ENCODE data around the gene INPP5A.
"Not testable (repeated sequence)": the region's sequence is repeated elsewhere in the genome, so short reads cannot be mapped to it uniquely, and the experiment has no call there.

INPP5A gene

DNA sequence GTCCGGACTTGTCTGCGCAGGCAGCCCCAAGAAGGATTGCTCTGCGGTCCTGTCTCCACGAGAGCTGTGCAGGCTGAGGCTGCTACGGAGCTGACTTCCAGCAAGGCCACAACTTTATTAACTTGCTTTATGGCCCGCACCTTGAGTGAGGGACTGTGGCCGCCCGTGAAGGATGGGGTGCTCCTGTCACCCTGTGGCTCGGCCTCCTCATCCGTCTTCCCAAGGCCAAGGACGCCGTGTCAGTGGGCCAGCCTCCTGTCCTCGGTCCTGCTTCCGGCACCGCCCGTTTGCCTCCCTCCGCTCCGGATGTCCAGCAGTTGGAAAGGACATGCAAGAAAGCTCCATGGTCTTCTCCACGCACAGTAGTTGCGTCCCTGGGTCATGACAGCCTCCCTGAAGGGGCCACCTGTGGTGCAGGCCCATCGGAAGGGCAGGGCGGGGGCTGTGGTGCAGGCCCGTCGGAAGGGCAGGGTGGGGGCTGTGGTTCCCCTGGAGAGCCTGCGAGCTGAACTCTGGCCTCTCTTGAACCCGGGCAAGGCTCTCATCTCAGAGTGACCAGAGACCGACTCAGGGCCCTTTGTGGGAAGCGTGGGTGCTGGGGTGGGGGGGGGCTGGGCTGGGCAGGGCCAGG, 161.3 kb downstream of the INPP5A start:
- DNase-seq = no peak

DNA sequence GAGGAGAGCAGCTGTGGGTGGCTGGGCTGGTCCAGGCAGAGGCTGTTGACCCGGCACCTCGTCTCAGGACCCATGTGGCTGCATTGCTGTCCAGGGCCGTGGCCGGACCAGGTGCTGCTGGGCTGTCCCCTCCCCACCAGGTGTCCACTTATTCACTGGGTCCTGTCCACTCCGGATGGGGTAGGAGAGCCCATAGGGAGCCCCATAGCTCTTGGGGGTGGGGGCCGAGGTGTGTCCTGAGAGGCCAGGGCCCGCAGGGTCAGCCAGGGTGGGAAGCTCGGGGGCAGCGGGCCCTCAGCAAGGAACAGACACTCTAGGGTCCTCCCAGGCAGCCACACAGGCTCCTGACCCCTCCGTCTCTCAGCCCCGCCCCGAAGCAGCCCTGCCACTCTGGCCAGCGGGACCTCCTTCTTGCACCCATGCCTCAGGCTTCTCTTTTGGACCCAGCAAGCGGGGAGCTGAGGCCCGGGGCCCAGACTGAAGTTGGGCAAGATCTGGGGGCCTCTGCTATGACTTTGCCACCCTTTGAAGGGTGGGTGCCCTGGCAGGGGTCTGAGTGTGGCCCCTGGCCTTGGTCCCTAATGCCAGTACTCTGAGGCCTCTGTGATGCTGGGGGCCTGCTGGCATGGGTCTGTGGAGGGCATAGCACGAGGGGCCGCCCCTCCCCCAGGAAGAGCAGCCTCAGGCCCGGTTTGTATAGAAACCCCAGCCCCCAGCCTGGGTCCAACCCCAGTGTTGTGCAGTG, 162.0 kb downstream of the INPP5A start:
- DNase-seq = no peak

- no peak for DNase-seq
Observed at GRCh38 chr10:132700156-132701098, 162.8 kb downstream of the INPP5A start.

DNA sequence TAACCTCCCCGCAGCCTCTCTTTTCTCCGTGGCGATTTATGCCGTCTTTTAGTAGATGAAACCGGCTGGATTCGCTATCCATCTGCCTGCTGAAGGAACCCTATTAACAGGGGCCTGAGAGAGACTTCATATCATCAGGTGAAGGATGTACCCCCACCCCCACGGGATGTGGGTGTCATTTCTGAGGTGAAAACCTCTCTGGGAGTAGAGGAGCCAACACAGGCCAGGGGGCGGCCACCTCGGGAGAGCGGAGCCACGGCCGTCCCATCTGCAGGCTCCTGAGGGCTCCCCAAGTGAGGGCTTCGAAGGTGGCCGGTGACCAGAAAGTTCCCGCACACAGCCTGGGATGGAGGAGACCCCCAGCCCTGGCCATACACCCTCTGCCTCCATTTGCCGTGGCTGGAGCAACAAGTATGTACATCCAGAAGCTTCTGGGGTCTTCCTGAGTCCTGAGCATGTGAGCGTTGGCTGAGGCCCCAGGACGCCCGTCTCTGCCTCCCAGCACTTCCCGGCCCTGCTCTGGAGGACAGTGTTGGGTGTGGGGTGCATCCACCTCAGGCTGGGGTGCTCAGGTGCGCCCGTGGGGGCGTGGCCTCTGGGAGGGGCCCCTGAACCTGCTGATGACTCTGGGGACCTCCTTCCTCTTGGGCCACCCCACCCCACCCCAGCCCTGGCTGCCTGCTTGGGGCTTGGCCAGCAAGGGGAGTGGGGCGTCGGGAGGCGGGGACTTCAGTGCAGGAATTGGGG, 163.7 kb downstream of the INPP5A start:
- no peak for DNase-seq

DNA sequence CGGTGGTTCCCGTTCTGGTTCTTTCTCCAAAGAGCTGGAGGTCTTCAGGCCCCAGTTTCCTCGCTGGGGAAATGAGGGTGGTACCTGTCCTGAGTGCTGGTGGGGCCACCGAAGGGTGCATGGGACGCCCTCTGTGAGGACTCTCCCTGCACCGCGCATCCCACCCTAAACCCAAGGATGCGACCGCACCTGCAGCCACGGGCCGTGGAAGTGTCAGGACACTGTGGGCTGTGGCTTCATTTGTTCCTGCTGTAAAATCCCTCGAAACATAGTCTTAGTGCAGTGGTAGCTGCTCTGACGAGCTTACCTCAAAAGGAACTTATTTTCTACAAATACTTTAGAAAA, 164.2 kb downstream of the INPP5A start:
- no peak for DNase-seq

DNA sequence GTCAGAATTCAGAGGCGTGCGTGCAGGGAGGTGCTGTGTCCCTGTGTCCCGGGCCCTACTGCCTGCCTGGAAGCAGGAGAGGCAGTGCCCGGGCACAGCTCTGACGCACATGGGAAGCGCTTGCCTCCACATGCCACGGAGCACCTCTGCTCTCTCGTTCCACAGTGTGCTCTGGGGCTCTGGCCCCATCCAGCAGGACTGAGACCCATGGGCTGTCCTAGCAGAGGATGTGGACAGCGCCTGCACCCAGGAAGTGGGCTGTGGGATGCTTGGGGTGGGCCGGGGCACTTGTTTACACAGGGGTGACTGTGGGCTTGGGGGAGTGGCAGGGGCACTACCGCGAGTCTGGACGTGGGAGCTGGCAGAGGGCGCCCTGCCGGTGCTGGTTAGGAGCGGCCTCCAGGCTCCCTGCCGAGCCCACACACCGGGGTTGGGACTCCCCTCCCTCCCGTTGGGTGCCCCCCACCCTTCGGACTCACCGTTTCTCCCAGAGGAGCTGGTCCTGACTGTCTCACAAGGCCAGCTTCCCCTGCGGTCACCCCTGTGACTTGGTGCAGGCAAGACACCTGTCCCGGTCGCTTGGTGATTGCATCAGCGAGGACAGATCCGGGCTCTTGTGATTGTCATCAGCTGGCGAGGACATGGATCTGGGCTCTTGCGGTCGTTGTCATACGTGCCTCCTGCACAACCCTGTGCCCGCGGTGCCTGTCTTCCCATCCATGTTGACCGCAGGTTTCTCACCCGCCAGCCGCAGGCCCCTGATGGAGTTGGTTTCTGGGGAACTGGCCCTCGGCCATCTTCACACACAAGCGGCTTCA, 165.2 kb downstream of the INPP5A start:
- no peak for DNase-seq

GRCh38 chr10:132703419-132704007, 165.9 kb downstream of the INPP5A start:
- no peak for DNase-seq

GRCh38 chr10:132704008-132704814, 166.6 kb downstream of the INPP5A start:
- DNase-seq = no peak

- DNase-seq = not testable (repeated sequence)
Observed at GRCh38 chr10:132704815-132705064, 167.2 kb downstream of the INPP5A start.

GRCh38 chr10:132705173-132705572, 167.6 kb downstream of the INPP5A start:
- DNase-seq = no peak

- no peak for DNase-seq
Observed at GRCh38 chr10:132705943-132706342, 168.4 kb downstream of the INPP5A start.

GRCh38 chr10:132706701-132707100, 169.1 kb downstream of the INPP5A start:
- DNase-seq = no peak

DNA sequence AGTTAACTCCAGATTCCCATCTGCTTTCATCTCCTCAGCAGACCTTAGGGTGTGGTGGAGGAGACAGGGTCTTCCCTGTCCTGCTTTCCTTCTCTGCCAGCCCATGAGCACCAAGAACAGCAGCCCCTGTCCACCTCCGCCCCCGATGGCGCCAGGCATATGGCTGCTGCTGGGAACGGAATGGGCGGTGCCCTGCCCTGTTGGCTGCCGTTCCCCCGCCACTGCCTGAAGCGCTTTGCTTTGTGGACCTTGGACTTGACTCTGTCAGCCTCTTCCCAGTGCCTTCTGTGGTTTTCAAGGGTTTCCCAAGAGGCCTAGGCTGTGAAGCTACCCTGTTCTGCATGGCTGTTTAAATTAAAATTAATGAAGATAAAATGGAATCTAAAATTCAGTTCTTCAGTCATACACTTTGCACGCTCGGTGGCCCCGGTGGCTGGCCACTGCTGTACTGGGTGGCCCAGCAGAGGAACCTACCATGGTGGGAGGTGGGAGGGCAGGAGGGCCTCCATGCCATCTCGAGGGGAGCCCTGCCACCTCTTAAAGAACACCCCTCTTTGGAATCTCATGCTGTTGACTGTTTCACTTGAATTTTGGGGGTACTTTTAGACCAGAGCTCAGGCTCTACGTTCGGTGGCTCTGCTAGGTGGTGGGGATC, 169.7 kb downstream of the INPP5A start:
- no peak for DNase-seq

GRCh38 chr10:132707776-132708171, 170.2 kb downstream of the INPP5A start:
- no peak for DNase-seq

- DNase-seq = no peak
Observed at GRCh38 chr10:132708441-132708840, 170.9 kb downstream of the INPP5A start.

DNA sequence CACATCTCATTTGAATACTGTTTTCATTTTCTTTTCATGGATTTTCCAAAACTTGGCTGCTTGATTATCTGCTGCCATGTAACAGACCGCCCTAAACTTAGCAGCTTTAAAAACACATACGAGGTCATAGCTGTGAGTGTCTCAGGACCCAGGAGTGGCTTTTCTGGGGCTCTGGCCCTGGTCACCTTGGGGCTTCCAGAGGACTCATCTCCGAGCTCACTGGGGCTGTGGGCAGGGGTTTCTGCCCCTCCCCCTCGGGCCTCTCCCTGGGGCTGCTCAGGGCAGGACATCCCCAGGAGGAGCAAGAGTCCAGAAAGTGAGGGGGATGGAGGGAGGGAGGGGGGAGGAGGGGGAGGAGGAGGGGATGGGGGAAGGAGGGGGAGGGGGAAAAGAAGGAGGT, 171.3 kb downstream of the INPP5A start:
- DNase-seq = no peak

DNA sequence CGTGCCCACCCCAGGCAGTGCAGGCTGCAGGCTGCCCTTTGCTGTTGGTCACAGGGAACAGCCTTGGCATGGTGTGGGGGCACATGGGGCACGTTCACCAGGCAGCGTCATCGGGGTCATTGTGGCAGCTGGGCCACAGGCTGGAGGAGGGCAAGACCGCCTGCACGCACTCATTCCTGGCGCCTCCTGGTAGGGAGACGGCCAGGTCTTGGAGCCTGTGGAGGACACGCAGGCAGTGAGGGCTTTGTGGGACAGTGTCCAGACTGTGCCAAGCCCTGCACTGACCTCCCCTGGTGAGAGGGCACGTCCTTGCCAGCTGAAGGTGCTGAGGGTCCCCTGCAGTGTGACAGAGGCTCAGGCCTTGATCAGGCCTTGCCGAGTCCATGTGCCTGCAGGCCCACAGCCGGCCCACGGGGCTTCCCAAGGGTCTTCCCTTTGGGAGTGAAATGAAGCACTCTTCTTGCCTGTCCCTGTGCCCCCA, 171.9 kb downstream of the INPP5A start:
- DNase-seq = no peak

DNA sequence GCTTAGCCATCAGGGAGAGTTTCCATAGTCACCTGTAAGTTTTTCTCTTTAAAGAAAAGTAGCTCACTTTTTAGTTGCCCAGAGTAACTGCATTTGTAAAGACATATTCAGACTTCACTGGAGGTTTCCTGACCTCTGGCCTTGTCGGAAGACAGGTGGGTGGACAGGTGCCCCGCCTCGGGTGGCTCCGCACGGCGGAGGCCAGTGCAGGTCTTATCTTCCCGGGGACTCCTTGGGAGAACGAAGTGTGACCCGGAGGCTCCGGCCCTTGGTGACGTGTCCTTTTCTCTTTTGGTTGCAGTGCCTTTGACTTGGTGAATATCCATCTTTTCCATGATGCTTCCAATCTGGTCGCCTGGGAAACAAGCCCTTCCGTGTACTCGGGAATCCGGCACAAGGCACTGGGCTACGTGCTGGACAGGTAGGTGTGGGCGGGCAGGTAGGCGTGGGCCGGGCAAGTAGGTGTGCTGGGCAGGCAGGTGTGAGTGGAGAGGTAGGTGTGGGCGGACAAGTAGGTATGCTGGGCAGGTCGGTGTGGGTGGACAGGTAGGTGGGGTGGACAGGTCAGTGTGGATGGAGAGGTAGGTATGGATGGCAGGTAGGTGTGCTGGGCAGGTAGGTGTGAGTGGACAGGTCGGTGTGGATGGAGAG, 172.6 kb downstream of the INPP5A start:
- DNase-seq = no peak

- DNase-seq = no peak
Observed at GRCh38 chr10:132710746-132711612, 173.4 kb downstream of the INPP5A start.

Data from activated CD4-positive, CD25-positive, alpha-beta regulatory T cell (primary cell).